ENCODE data around the gene SYNPO2.
"Not testable (repeated sequence)": the region's sequence is repeated elsewhere in the genome, so short reads cannot be mapped to it uniquely, and the experiment has no call there.

SYNPO2 gene

GRCh38 chr4:118992149-118992548, 103.5 kb downstream of the SYNPO2 start:
- DNase-seq (ENCODE audit: insufficient read length) (no peak), FAIRE-seq (no peak)
- TF ChIP-seq POLR2A (IDR thresholded peaks at IDR 0.05; ENCODE audit: low read depth, low read length), result no peak
- TF ChIP-seq POLR2AphosphoS5 (IDR thresholded peaks at IDR 0.05; ENCODE audit: low read depth, low read length), result no peak
- no peak for TF ChIP-seq TAF1 (IDR thresholded peaks at IDR 0.05; ENCODE audit: borderline replicate concordance, low read depth, low read length)

DNA sequence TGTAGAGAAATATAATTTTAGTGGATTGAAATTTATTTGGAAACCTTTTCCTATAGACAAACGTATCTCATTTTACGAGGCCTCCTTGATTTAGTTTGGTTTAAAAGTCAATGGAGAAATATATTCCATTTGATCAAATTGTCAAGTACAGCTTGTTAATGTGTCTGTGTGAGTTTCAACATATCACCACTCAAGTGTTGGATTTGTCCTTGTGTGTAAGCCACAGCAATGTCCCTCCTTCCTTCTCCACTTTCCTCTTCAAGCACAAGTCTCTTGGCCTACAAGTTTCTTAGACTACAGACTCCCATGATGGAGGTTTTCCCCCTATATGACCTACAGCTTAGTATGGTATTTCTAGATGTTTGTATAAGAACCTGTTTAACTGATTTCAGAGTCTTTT, 104.7 kb downstream of the SYNPO2 start:
- TF ChIP-seq TAF1 (IDR thresholded peaks at IDR 0.05; ENCODE audit: borderline replicate concordance, low read depth, low read length), result no peak
- no peak for TF ChIP-seq POLR2A (IDR thresholded peaks at IDR 0.05; ENCODE audit: low read depth, low read length)
- TF ChIP-seq POLR2AphosphoS5 (IDR thresholded peaks at IDR 0.05; ENCODE audit: low read depth, low read length), result no peak
- FAIRE-seq (no peak), DNase-seq (ENCODE audit: insufficient read length) (no peak)

DNA sequence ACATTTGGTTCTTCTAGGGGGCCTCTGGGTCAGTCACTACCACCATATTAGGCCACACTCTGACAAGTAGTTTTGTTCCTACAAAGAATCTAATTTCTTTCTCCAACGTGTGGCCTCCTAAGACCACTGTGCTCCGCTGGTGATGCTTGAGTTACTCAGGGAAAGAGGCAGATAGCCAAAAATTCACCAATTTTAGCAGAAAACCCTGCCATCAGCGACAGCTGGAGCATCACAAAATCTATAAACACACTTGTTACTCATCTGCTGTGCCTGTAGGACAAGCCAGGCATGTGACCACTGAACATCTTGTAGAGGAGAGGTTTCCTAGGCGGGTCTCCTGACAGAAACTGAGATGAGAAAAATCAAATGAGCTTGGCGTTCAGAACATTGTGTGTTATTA, 105.4 kb downstream of the SYNPO2 start:
- FAIRE-seq, result no peak
- DNase-seq (ENCODE audit: insufficient read length), result no peak
- TF ChIP-seq POLR2A (IDR thresholded peaks at IDR 0.05; ENCODE audit: low read depth, low read length) (no peak), POLR2AphosphoS5 (IDR thresholded peaks at IDR 0.05; ENCODE audit: low read depth, low read length) (no peak), TAF1 (IDR thresholded peaks at IDR 0.05; ENCODE audit: borderline replicate concordance, low read depth, low read length) (no peak)

- DNase-seq (ENCODE audit: insufficient read length) (no peak), FAIRE-seq (no peak)
- TF ChIP-seq TAF1 (IDR thresholded peaks at IDR 0.05; ENCODE audit: borderline replicate concordance, low read depth, low read length) (no peak), POLR2A (IDR thresholded peaks at IDR 0.05; ENCODE audit: low read depth, low read length) (no peak), POLR2AphosphoS5 (IDR thresholded peaks at IDR 0.05; ENCODE audit: low read depth, low read length) (no peak)
Measured at GRCh38 chr4:118995693-118996391, 107.2 kb downstream of the SYNPO2 start.

DNA sequence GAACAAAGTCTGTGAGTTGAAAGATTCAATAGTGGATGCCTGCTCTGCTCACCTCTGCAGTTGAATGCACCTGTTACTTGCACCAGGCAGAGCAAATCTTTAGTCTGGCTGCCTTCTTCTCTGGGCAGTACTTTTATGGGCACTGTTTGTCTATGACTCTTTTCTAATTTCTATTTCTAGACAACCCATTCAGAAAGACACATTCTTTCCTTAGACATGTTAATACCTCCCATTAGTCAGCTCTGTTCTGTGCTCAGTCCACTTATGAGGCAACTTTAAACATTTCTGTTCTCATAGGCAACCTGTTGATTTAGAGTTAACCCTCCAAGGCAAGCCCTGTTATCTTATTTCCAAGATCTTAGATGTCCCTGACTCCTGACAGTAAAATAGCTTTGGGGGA, 108.9 kb downstream of the SYNPO2 start:
- no peak for DNase-seq (ENCODE audit: insufficient read length)
- FAIRE-seq, result no peak
- TF ChIP-seq POLR2AphosphoS5 (IDR thresholded peaks at IDR 0.05; ENCODE audit: low read depth, low read length) (no peak), TAF1 (IDR thresholded peaks at IDR 0.05; ENCODE audit: borderline replicate concordance, low read depth, low read length) (no peak), POLR2A (IDR thresholded peaks at IDR 0.05; ENCODE audit: low read depth, low read length) (no peak)

- TF ChIP-seq TAF1 (IDR thresholded peaks at IDR 0.05; ENCODE audit: borderline replicate concordance, low read depth, low read length) (no peak), POLR2A (IDR thresholded peaks at IDR 0.05; ENCODE audit: low read depth, low read length) (no peak)
- no peak for FAIRE-seq
Measured at GRCh38 chr4:118999919-119000318, 111.3 kb downstream of the SYNPO2 start.

DNA sequence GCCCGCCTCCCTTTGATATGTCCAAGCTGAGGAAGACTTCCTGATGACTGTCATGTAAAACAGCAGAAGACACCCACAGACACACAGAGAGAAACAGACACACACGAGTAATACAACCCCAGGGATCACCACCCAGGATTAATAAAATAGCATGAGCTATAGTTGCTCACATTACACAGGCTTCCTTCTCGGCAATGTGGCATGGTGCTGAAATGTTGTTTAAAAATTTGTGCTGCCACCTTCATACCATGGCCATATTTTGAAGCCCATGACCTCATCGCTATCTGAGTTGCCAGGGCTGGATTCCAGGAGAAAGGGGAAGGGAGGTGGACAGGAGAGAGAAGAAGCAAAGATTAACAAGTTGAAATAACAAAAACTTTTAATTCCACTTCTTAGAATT, 111.7 kb downstream of the SYNPO2 start:
- DNase-seq (ENCODE audit: insufficient read length) (no peak), FAIRE-seq (no peak)
- TF ChIP-seq POLR2AphosphoS5 (IDR thresholded peaks at IDR 0.05; ENCODE audit: low read depth, low read length) (no peak), POLR2A (IDR thresholded peaks at IDR 0.05; ENCODE audit: low read depth, low read length) (no peak), TAF1 (IDR thresholded peaks at IDR 0.05; ENCODE audit: borderline replicate concordance, low read depth, low read length) (no peak)

More at GRCh38 chr4:118999919-119000318, 111.3 kb downstream of the SYNPO2 start:
- DNase-seq (ENCODE audit: insufficient read length), result no peak

DNA sequence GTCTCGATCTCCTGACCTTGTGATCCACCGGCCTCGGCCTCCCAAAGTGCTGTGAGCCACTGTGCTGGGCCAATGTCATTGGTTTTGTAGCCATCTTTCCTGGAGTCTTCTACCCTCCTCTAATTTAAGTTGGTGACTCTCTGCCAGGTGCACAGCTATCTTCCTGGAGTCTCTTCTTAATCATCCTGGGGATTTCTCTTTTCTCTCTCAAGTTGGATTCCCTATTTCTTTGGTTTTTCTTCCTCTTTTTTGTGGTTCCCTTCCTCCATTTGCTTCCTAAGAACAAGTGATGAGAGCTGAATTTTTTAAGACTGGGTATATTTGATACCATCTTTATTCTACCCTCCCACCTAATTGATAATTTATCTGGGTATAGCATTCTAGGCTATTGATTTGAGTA, 113.8 kb downstream of the SYNPO2 start:
- DNase-seq (ENCODE audit: insufficient read length) (no peak), FAIRE-seq (no peak)
- TF ChIP-seq POLR2AphosphoS5 (IDR thresholded peaks at IDR 0.05; ENCODE audit: low read depth, low read length) (no peak), POLR2A (IDR thresholded peaks at IDR 0.05; ENCODE audit: low read depth, low read length) (no peak), TAF1 (IDR thresholded peaks at IDR 0.05; ENCODE audit: borderline replicate concordance, low read depth, low read length) (no peak)

DNA sequence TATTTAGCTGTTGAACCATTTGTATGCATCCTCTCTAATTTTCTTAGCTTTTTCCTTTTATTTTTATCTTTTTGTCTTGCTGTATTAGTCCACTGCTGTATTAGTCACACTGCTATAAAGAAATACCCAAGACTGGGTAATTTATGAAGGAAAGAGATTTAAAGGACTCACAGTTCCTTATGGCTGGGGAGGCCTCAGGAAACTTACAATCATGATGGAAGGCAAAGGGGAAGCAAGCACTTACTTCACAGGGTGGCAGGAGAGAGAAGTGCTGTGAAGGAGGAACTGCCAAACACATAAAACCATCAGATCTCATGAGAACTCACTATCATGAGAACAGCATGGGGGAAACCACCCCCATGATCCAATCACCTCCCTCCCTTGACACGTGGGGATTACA, 114.3 kb downstream of the SYNPO2 start:
- DNase-seq (ENCODE audit: insufficient read length); FAIRE-seq: not testable (repeated sequence)

DNA sequence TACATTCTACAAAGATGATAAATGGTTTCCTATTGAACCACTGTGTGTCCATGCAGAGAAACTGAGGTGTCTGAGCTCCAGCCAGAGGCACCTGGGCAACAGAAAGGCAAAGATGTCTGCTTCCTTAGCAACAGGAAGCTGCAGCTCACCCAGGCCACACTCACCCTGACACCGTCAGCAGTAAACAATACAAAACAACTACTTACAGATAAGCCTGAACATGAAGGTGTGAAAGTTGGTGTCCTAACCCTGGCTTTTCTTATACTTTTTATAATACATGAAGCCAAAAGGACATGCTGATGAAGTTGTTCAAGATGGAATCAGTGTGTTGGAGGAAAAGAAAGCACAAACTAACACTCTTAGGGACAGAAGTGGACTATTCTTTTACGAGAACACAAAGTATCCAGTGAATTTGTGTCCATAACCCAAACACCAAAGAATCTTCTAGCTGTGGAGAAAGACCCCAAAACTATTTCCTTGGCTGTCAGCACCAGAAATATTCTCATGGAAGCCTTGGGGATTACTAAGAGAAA, 117.3 kb downstream of the SYNPO2 start:
- no peak for TF ChIP-seq POLR2A (IDR thresholded peaks at IDR 0.05; ENCODE audit: low read depth, low read length)
- TF ChIP-seq POLR2AphosphoS5 (IDR thresholded peaks at IDR 0.05; ENCODE audit: low read depth, low read length), result no peak
- TF ChIP-seq TAF1 (IDR thresholded peaks at IDR 0.05; ENCODE audit: borderline replicate concordance, low read depth, low read length), result no peak
- no peak for DNase-seq (ENCODE audit: insufficient read length)
- FAIRE-seq, result no peak

DNA sequence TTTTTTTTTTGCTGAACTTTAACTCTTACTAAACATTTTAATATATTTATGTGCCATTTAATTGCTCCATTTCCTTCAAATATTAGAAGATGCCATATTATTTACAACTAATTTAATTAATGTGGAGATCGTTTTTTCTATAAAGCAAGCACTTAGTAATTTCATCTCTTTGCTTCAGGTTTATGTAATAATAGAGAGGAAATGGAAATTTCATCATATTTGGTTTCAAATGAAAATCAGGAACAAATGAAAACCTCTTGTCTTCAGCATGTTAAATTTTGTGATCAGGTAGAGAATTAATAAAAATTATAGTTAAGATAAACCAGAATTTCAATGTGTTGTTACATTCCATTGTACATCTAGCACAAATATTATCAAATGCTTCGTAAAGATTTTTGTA, 120.1 kb downstream of the SYNPO2 start:
- TF ChIP-seq POLR2AphosphoS5 (IDR thresholded peaks at IDR 0.05; ENCODE audit: low read depth, low read length) (no peak), POLR2A (IDR thresholded peaks at IDR 0.05; ENCODE audit: low read depth, low read length) (no peak), TAF1 (IDR thresholded peaks at IDR 0.05; ENCODE audit: borderline replicate concordance, low read depth, low read length) (no peak)
- DNase-seq (ENCODE audit: insufficient read length) (no peak), FAIRE-seq (no peak)

- not testable (repeated sequence) for FAIRE-seq; DNase-seq (ENCODE audit: insufficient read length)
Measured at GRCh38 chr4:119010221-119010620, 121.6 kb downstream of the SYNPO2 start.
